ENCODE data around the gene SRGAP1.
"Not testable (repeated sequence)": the region's sequence is repeated elsewhere in the genome, so short reads cannot be mapped to it uniquely, and the experiment has no call there.

Gene SRGAP1

DNA sequence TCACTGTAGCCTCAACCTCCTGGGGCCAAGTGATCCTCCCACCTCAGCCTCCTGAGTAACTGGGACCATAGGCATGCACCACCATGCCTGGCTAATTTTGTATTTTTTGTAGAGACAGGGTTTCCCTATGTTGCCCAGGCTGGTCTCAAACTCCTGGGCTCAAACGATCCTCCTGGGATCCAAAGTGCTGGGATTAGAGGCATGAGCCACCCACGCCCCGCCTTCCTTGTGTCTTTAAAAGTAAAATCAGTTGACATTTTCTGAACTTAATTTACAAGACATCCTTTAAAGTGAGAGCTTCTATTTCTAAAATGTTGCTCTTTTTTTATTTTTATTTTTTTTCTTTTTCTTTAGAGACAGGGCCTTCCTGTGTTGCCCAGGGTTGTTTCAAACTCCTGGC lies 276.6 kb downstream of the SRGAP1 start:
- H3K4me1 ChIP-seq (ENCODE audit: control extremely low read depth in 1 of 4, control insufficient read depth in 4 of 4, insufficient read depth in 4 of 4, low read length in 3 of 4); POLR2A ChIA-PET; H3K4me3 ChIP-seq (ENCODE audit: control insufficient read depth in 1 of 7, extremely low read depth in 1 of 7, insufficient read depth in 4 of 7, low read depth in 2 of 7, low read length in 6 of 7); H3K27ac ChIP-seq (ENCODE audit: insufficient read depth in 1 of 2, low read depth in 1 of 2, low read length in 2 of 2, poor library complexity in 1 of 2, severe bottlenecking in 2 of 2); CTCF ChIA-PET; H3K9me3 ChIP-seq (ENCODE audit: control extremely low read depth in 1 of 5, control insufficient read depth in 4 of 5, insufficient read depth in 2 of 5, low read depth in 1 of 5, low read length in 4 of 5); H3K36me3 ChIP-seq (ENCODE audit: control insufficient read depth in 4 of 4, insufficient read depth in 4 of 4, low read length in 3 of 4); H3K27me3 ChIP-seq (replicated peaks in 2 of 5; ENCODE audit: control insufficient read depth in 4 of 5, insufficient read depth in 5 of 5, low read length in 4 of 5); DNase-seq: not testable (repeated sequence)
- WGBS (ENCODE audit: insufficient coverage), result 100% methylated on average over 1 of the region's 3 CpGs

DNA sequence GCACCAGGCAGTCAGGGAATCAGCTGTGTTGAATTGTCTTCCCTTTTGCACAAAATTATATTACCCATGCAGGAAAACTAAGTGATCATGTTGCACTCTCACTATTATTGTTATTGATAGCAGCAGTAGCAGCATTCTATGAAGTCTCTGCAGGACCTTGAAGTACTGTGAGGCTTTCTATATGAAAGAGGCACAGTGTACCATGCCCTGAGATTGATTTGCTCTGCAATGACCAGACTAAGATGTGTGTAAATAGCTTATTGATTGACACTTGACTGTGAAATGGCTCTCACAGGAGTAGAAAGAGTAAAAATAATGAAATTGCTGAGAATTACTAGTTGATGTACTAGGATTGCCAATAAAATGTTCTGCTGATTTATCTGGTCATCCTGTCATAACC lies 277.7 kb downstream of the SRGAP1 start:
- H3K27ac ChIP-seq (ENCODE audit: insufficient read depth in 1 of 2, low read depth in 1 of 2, low read length in 2 of 2, poor library complexity in 1 of 2, severe bottlenecking in 2 of 2), result no peak overlapping the region
- POLR2A ChIA-PET, result no interaction called here
- no peaks in the 10 kb centered on the region for H3K27me3 ChIP-seq (replicated peaks in 2 of 5; ENCODE audit: control insufficient read depth in 4 of 5, insufficient read depth in 5 of 5, low read length in 4 of 5)
- no peak for DNase-seq
- no peak overlapping the region for H3K4me3 ChIP-seq (ENCODE audit: control insufficient read depth in 1 of 7, extremely low read depth in 1 of 7, insufficient read depth in 4 of 7, low read depth in 2 of 7, low read length in 6 of 7)
- no peaks in the 10 kb centered on the region for H3K36me3 ChIP-seq (ENCODE audit: control insufficient read depth in 4 of 4, insufficient read depth in 4 of 4, low read length in 3 of 4)
- CTCF ChIA-PET, result no interaction called here
- no peaks in the 10 kb centered on the region for H3K9me3 ChIP-seq (ENCODE audit: control extremely low read depth in 1 of 5, control insufficient read depth in 4 of 5, insufficient read depth in 2 of 5, low read depth in 1 of 5, low read length in 4 of 5)
- H3K4me1 ChIP-seq (ENCODE audit: control extremely low read depth in 1 of 4, control insufficient read depth in 4 of 4, insufficient read depth in 4 of 4, low read length in 3 of 4), result no peaks in the 10 kb centered on the region

DNA sequence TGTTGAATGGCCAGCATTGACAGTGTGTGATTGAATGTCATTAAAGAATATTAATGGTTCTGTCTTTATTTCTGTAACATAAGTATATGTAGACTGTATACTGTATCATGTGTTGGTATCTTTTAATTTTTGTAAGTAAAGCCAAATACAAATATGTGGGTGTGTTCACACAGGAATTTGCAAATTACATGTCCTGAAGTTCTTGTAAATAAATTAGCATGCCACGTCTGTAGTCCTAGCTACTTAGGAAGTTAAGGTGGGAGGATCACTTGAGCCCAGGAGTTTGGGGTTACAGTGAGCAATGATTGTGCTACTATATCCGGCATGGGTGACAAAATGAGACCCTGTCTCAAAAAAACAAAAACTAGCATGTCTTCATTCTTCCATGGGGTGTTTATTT lies 278.5 kb downstream of the SRGAP1 start:
- H3K36me3 ChIP-seq (ENCODE audit: control insufficient read depth in 4 of 4, insufficient read depth in 4 of 4, low read length in 3 of 4), result no peaks in the 10 kb centered on the region
- CTCF ChIA-PET, result no interaction called here
- H3K4me3 ChIP-seq (ENCODE audit: control insufficient read depth in 1 of 7, extremely low read depth in 1 of 7, insufficient read depth in 4 of 7, low read depth in 2 of 7, low read length in 6 of 7), result no peak overlapping the region
- H3K27me3 ChIP-seq (replicated peaks in 2 of 5; ENCODE audit: control insufficient read depth in 4 of 5, insufficient read depth in 5 of 5, low read length in 4 of 5), result no peaks in the 10 kb centered on the region
- H3K9me3 ChIP-seq (ENCODE audit: control extremely low read depth in 1 of 5, control insufficient read depth in 4 of 5, insufficient read depth in 2 of 5, low read depth in 1 of 5, low read length in 4 of 5), result no peaks in the 10 kb centered on the region
- WGBS (ENCODE audit: insufficient coverage), result 100% methylated on average over 1 of the region's 2 CpGs
- POLR2A ChIA-PET, result no interaction called here
- no peaks in the 10 kb centered on the region for H3K4me1 ChIP-seq (ENCODE audit: control extremely low read depth in 1 of 4, control insufficient read depth in 4 of 4, insufficient read depth in 4 of 4, low read length in 3 of 4)
- no peak overlapping the region for H3K27ac ChIP-seq (ENCODE audit: insufficient read depth in 1 of 2, low read depth in 1 of 2, low read length in 2 of 2, poor library complexity in 1 of 2, severe bottlenecking in 2 of 2)
- no peak for DNase-seq

DNA sequence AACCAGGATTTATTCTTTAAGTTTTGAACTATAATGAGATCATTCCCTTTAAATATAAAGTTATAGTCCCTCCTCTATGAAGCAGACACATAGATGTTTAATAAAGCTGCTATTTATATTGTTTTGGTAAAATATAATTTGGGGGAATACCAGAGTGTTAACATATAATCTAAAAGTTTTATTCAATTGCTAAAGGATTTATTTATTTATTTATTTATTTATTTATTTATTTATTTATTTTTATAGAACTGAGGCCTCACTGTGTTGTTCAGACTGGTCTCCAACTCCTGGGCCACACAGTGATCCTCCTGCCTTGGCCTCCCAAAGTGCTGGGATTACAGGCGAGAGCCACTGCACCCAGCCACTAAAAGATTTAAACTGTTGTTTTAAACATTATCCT lies 278.9 kb downstream of the SRGAP1 start:
- no peaks in the 10 kb centered on the region for H3K36me3 ChIP-seq (ENCODE audit: control insufficient read depth in 4 of 4, insufficient read depth in 4 of 4, low read length in 3 of 4)
- no peak for DNase-seq
- no peaks in the 10 kb centered on the region for H3K9me3 ChIP-seq (ENCODE audit: control extremely low read depth in 1 of 5, control insufficient read depth in 4 of 5, insufficient read depth in 2 of 5, low read depth in 1 of 5, low read length in 4 of 5)
- no peak overlapping the region for H3K27ac ChIP-seq (ENCODE audit: insufficient read depth in 1 of 2, low read depth in 1 of 2, low read length in 2 of 2, poor library complexity in 1 of 2, severe bottlenecking in 2 of 2)
- H3K4me1 ChIP-seq (ENCODE audit: control extremely low read depth in 1 of 4, control insufficient read depth in 4 of 4, insufficient read depth in 4 of 4, low read length in 3 of 4), result no peaks in the 10 kb centered on the region
- no peaks in the 10 kb centered on the region for H3K27me3 ChIP-seq (replicated peaks in 2 of 5; ENCODE audit: control insufficient read depth in 4 of 5, insufficient read depth in 5 of 5, low read length in 4 of 5)
- ChIA-PET POLR2A (no interaction called here), CTCF (no interaction called here)
- no CpG with 5 or more reads among the region's 1 CpG for WGBS (ENCODE audit: insufficient coverage)
- no peak overlapping the region for H3K4me3 ChIP-seq (ENCODE audit: control insufficient read depth in 1 of 7, extremely low read depth in 1 of 7, insufficient read depth in 4 of 7, low read depth in 2 of 7, low read length in 6 of 7)

DNA sequence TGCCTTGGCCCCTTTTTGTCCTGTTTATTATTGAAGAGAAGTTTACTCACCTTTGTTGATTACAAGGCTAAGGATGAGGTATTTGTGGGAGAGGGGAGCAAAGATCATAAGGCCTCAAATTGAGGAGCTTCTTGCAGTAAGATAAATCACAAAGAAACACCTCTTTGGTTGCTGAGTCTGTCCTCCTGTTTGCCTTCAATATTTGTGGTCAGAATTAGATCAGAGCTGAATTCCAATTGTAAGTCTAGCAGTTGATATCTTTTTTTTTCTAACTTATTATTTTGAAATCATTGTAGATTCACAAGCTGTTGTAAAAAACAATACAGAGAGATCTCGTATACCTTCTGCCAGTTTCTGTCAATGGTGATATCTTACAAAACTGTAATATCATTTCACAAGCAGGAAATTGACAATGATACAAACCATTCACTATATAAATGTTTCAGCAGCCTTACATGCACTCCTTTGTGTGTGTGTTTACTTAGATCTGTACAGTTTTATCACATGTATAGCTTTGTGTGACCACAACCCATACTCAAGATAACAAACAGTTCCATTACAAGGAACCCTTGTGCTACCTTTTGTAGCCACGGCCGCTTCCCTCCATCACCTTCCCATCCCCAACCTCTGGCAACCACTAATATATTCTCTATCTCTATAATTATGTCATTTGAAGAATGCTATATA lies 280.2 kb downstream of the SRGAP1 start:
- no peak overlapping the region for H3K4me3 ChIP-seq (ENCODE audit: control insufficient read depth in 1 of 7, extremely low read depth in 1 of 7, insufficient read depth in 4 of 7, low read depth in 2 of 7, low read length in 6 of 7)
- POLR2A ChIA-PET, result no interaction called here
- DNase-seq, result no peak
- CTCF ChIA-PET, result no interaction called here
- no peak overlapping the region for H3K27ac ChIP-seq (ENCODE audit: insufficient read depth in 1 of 2, low read depth in 1 of 2, low read length in 2 of 2, poor library complexity in 1 of 2, severe bottlenecking in 2 of 2)
- 100% methylated on average over 1 of the region's 3 CpGs for WGBS (ENCODE audit: insufficient coverage)
- H3K9me3 ChIP-seq (ENCODE audit: control extremely low read depth in 1 of 5, control insufficient read depth in 4 of 5, insufficient read depth in 2 of 5, low read depth in 1 of 5, low read length in 4 of 5), result no peaks in the 10 kb centered on the region
- no peaks in the 10 kb centered on the region for H3K4me1 ChIP-seq (ENCODE audit: control extremely low read depth in 1 of 4, control insufficient read depth in 4 of 4, insufficient read depth in 4 of 4, low read length in 3 of 4)
- no peaks in the 10 kb centered on the region for H3K27me3 ChIP-seq (replicated peaks in 2 of 5; ENCODE audit: control insufficient read depth in 4 of 5, insufficient read depth in 5 of 5, low read length in 4 of 5)
- H3K36me3 ChIP-seq (ENCODE audit: control insufficient read depth in 4 of 4, insufficient read depth in 4 of 4, low read length in 3 of 4), result no peaks in the 10 kb centered on the region

DNA sequence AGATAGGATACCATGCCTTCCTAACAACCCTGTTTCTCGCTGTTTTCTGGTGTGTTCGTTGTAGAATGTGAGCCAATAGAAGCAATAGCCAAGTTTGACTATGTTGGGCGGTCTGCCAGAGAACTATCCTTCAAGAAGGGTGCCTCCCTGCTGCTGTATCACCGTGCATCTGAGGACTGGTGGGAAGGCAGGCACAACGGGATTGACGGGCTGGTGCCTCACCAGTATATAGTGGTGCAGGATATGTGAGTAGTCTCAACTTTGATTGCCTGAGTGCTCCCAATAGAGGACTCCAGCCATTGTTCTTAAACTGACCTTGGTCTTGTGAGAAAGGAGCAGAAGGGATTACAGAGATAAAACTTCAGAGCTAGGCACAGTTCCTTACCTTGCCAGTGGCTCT lies 281.4 kb downstream of the SRGAP1 start:
- H3K4me1 ChIP-seq (ENCODE audit: control extremely low read depth in 1 of 4, control insufficient read depth in 4 of 4, insufficient read depth in 4 of 4, low read length in 3 of 4), result no peaks in the 10 kb centered on the region
- H3K9me3 ChIP-seq (ENCODE audit: control extremely low read depth in 1 of 5, control insufficient read depth in 4 of 5, insufficient read depth in 2 of 5, low read depth in 1 of 5, low read length in 4 of 5), result no peaks in the 10 kb centered on the region
- no peak for DNase-seq
- POLR2A ChIA-PET, result no interaction called here
- CTCF ChIA-PET, result no interaction called here
- no peaks in the 10 kb centered on the region for H3K27me3 ChIP-seq (replicated peaks in 2 of 5; ENCODE audit: control insufficient read depth in 4 of 5, insufficient read depth in 5 of 5, low read length in 4 of 5)
- H3K27ac ChIP-seq (ENCODE audit: insufficient read depth in 1 of 2, low read depth in 1 of 2, low read length in 2 of 2, poor library complexity in 1 of 2, severe bottlenecking in 2 of 2), result no peak overlapping the region
- WGBS (ENCODE audit: insufficient coverage), result 96% methylated on average over 6 of the region's 6 CpGs
- H3K4me3 ChIP-seq (ENCODE audit: control insufficient read depth in 1 of 7, extremely low read depth in 1 of 7, insufficient read depth in 4 of 7, low read depth in 2 of 7, low read length in 6 of 7), result no peak overlapping the region
- no peaks in the 10 kb centered on the region for H3K36me3 ChIP-seq (ENCODE audit: control insufficient read depth in 4 of 4, insufficient read depth in 4 of 4, low read length in 3 of 4)

DNA sequence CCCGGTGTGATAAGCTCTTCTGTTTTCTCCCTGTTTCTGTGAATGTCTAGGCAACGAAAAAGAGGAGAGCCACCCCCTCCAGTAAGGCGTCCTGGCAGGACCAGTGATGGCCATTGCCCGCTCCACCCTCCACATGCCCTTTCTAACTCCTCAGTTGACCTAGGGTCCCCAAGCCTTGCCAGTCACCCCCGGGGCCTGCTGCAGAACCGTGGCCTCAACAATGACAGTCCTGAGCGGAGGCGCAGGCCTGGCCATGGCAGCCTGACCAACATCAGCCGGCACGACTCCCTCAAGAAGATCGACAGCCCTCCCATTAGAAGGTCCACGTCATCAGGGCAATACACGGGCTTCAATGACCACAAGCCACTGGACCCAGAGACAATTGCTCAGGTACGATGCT lies 283.3 kb downstream of the SRGAP1 start:
- no peak for DNase-seq
- 92% methylated on average over 6 of the region's 14 CpGs for WGBS (ENCODE audit: insufficient coverage)
- peaks cover 0 to 1% (median 0%) of the 10 kb centered on the region in 5 experiments for H3K9me3 ChIP-seq (ENCODE audit: control extremely low read depth in 1 of 5, control insufficient read depth in 4 of 5, insufficient read depth in 2 of 5, low read depth in 1 of 5, low read length in 4 of 5)
- no peak overlapping the region for H3K27ac ChIP-seq (ENCODE audit: insufficient read depth in 1 of 2, low read depth in 1 of 2, low read length in 2 of 2, poor library complexity in 1 of 2, severe bottlenecking in 2 of 2)
- no peak overlapping the region for H3K4me3 ChIP-seq (ENCODE audit: control insufficient read depth in 1 of 7, extremely low read depth in 1 of 7, insufficient read depth in 4 of 7, low read depth in 2 of 7, low read length in 6 of 7)
- H3K36me3 ChIP-seq (ENCODE audit: control insufficient read depth in 4 of 4, insufficient read depth in 4 of 4, low read length in 3 of 4), result no peaks in the 10 kb centered on the region
- ChIA-PET POLR2A (no interaction called here), CTCF (no interaction called here)
- H3K27me3 ChIP-seq (replicated peaks in 2 of 5; ENCODE audit: control insufficient read depth in 4 of 5, insufficient read depth in 5 of 5, low read length in 4 of 5), result no peaks in the 10 kb centered on the region
- no peaks in the 10 kb centered on the region for H3K4me1 ChIP-seq (ENCODE audit: control extremely low read depth in 1 of 4, control insufficient read depth in 4 of 4, insufficient read depth in 4 of 4, low read length in 3 of 4)
